ENCODE data around the gene UFSP2.
A peak's percentile ranks its signal among the peaks of the same experiment; 100 is the strongest.

The UFSP2 gene

GRCh38 chr4:185421366-185422124 lies 4.2 kb downstream of the UFSP2 start:
- H3K9ac ChIP-seq (ENCODE audit: low read length), result no peak overlapping the region
- H3K36me3 ChIP-seq (ENCODE audit: control insufficient read depth, insufficient read depth, low read length), result peaks cover 4% of the 10 kb centered on the region
- no peak overlapping the region for H3K4me3 ChIP-seq (ENCODE audit: low read length)
- H3K9me3 ChIP-seq (ENCODE audit: control insufficient read depth, low read length), result no peaks in the 10 kb centered on the region
- H3K4me1 ChIP-seq (ENCODE audit: control insufficient read depth, insufficient read depth, low read length), result peaks cover 11% of the 10 kb centered on the region
- no peaks in the 10 kb centered on the region for H3K27me3 ChIP-seq (ENCODE audit: control insufficient read depth, insufficient read depth, low read length)

DNA sequence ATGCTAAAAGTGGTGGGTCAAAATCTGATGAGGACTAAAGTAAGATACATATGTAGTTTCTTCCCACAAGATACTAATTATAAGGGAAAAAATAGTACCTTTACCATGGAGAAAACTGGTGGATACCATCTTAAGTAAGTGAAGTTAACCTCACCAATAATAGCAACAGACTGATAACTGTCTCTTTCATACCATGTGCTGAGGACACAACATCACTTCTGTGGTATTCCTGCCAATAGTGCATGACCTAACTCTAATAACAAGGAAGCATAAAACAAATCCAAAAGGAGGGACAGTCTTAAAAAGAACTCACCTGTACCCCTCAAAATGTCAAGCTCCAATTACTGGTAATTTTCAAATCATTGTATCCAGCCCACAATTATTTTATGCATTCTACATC lies 8.8 kb downstream of the UFSP2 start:
- no peak overlapping the region for H3K4me3 ChIP-seq (ENCODE audit: low read length)
- no peaks in the 10 kb centered on the region for H3K27me3 ChIP-seq (ENCODE audit: control insufficient read depth, insufficient read depth, low read length)
- no peaks in the 10 kb centered on the region for H3K9me3 ChIP-seq (ENCODE audit: control insufficient read depth, low read length)
- H3K4me1 ChIP-seq (ENCODE audit: control insufficient read depth, insufficient read depth, low read length), result no peaks in the 10 kb centered on the region
- no peak overlapping the region for H3K9ac ChIP-seq (ENCODE audit: low read length)
- peaks cover 4% of the 10 kb centered on the region for H3K36me3 ChIP-seq (ENCODE audit: control insufficient read depth, insufficient read depth, low read length)

DNA sequence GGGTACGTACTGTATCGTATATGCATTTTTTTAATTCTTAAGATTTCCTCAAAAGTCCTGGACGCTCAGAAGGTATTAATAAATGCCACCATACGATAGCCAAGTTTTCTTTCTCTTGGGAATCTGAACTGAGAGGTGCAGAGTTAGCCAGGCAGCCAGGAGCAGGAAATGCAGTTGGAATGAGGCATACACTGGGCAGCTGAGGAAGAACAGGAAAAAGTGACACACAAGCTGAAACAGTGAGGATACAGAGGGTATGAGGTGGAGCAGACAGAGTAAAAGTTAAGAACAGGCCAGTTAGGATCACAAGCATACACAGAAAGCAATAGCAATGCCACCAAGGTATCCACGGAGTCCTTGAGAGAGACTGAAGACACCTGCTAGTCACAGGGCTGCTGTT lies 13.4 kb downstream of the UFSP2 start:
- H3K36me3 ChIP-seq (ENCODE audit: control insufficient read depth, insufficient read depth, low read length), result peaks cover 4% of the 10 kb centered on the region
- H3K4me1 ChIP-seq (ENCODE audit: control insufficient read depth, insufficient read depth, low read length), result no peaks in the 10 kb centered on the region
- no peak overlapping the region for H3K9ac ChIP-seq (ENCODE audit: low read length)
- H3K4me3 ChIP-seq (ENCODE audit: low read length), result no peak overlapping the region
- H3K27me3 ChIP-seq (ENCODE audit: control insufficient read depth, insufficient read depth, low read length), result no peaks in the 10 kb centered on the region
- H3K9me3 ChIP-seq (ENCODE audit: control insufficient read depth, low read length), result no peaks in the 10 kb centered on the region

DNA sequence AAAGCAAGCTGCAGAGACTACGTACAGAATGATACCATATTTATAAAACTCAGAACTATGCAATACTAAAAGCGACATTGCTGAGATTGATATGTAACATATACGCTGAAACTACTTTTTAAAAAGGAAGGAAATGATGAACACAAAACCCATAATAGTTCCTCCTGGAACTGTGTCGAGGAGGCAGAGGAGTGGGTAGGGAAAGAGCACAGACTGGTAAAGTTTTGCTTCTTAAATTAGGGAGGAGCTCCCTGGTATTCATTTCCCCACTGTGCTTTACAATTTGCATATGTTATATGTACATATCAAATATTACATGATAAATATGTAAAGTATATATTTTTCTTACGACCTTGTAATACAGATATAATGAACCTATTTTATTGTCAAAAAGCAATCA lies 13.9 kb downstream of the UFSP2 start:
- Histone ChIP-seq H3K9me3 (ENCODE audit: control insufficient read depth, low read length) (no peaks in the 10 kb centered on the region), H3K4me3 (ENCODE audit: low read length) (no peak overlapping the region), H3K9ac (ENCODE audit: low read length) (no peak overlapping the region), H3K4me1 (ENCODE audit: control insufficient read depth, insufficient read depth, low read length) (no peaks in the 10 kb centered on the region), H3K27me3 (ENCODE audit: control insufficient read depth, insufficient read depth, low read length) (no peaks in the 10 kb centered on the region), H3K36me3 (ENCODE audit: control insufficient read depth, insufficient read depth, low read length) (peaks cover 2% of the 10 kb centered on the region)

- no peak overlapping the region for H3K4me3 ChIP-seq (ENCODE audit: low read length)
- no peaks in the 10 kb centered on the region for H3K9me3 ChIP-seq (ENCODE audit: control insufficient read depth, low read length)
- H3K4me1 ChIP-seq (ENCODE audit: control insufficient read depth, insufficient read depth, low read length), result no peaks in the 10 kb centered on the region
- no peak overlapping the region for H3K9ac ChIP-seq (ENCODE audit: low read length)
- no peaks in the 10 kb centered on the region for H3K36me3 ChIP-seq (ENCODE audit: control insufficient read depth, insufficient read depth, low read length)
- no peaks in the 10 kb centered on the region for H3K27me3 ChIP-seq (ENCODE audit: control insufficient read depth, insufficient read depth, low read length)
These were observed 17.3 kb downstream of the UFSP2 start for GRCh38 chr4:185408432-185408831.

DNA sequence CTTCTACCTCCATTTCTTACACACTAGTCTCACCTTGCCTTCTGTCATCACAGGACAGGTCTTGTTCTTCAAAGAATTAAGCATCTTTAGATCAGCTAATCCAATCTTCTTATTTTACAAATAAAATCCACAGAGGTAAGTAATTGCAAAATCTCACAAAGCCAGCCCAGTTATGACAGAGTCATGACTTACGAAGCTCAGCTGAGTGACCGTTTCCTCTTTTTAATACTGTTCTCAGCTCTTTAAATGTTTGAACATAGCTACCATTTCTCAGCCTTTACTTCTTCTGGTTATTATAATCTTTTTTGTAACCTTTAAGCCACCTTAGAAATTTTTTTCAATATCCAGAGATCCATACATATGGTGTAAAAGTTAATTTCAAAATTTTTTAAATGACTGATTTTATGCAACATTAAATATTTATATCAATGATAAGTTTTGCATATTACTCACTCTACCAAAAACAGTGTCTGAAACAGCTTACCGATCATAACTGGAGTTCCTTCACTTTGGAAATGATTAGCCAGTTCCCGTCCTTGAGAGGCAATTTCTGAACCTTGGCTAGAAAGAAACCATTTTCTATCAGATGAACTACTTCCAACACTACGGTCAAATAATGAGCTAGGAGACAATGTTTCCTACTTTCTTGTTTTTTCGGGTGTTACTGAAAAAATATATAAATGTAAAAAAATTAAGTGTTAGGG lies 20.3 kb downstream of the UFSP2 start:
- H3K4me3 ChIP-seq (ENCODE audit: low read length), result no peak overlapping the region
- H3K36me3 ChIP-seq (ENCODE audit: control insufficient read depth, insufficient read depth, low read length), result no peaks in the 10 kb centered on the region

GRCh38 chr4:185404031-185404430 lies 21.7 kb downstream of the UFSP2 start:
- H3K36me3 ChIP-seq (ENCODE audit: control insufficient read depth, insufficient read depth, low read length), result no peaks in the 10 kb centered on the region
- no peaks in the 10 kb centered on the region for H3K27me3 ChIP-seq (ENCODE audit: control insufficient read depth, insufficient read depth, low read length)

More for the DNA sequence above, 20.3 kb downstream of the UFSP2 start:
- no peaks in the 10 kb centered on the region for H3K27me3 ChIP-seq (ENCODE audit: control insufficient read depth, insufficient read depth, low read length)
- H3K4me1 ChIP-seq (ENCODE audit: control insufficient read depth, insufficient read depth, low read length), result no peaks in the 10 kb centered on the region
- H3K9me3 ChIP-seq (ENCODE audit: control insufficient read depth, low read length), result no peaks in the 10 kb centered on the region
- H3K9ac ChIP-seq (ENCODE audit: low read length), result no peak overlapping the region

GRCh38 chr4:185399466-185399865 lies 26.3 kb downstream of the UFSP2 start:
- Histone ChIP-seq H3K9me3 (ENCODE audit: control insufficient read depth, low read length) (no peaks in the 10 kb centered on the region), H3K36me3 (ENCODE audit: control insufficient read depth, insufficient read depth, low read length) (no peaks in the 10 kb centered on the region), H3K27me3 (ENCODE audit: control insufficient read depth, insufficient read depth, low read length) (no peaks in the 10 kb centered on the region), H3K4me3 (ENCODE audit: low read length) (no peak overlapping the region), H3K4me1 (ENCODE audit: control insufficient read depth, insufficient read depth, low read length) (peaks cover 18% of the 10 kb centered on the region), H3K9ac (ENCODE audit: low read length) (peak overlapping the region; percentile 9)

More at GRCh38 chr4:185404031-185404430, 21.7 kb downstream of the UFSP2 start:
- Histone ChIP-seq H3K9me3 (ENCODE audit: control insufficient read depth, low read length) (no peaks in the 10 kb centered on the region), H3K4me1 (ENCODE audit: control insufficient read depth, insufficient read depth, low read length) (peaks cover 7% of the 10 kb centered on the region), H3K4me3 (ENCODE audit: low read length) (no peak overlapping the region), H3K9ac (ENCODE audit: low read length) (no peak overlapping the region)

GRCh38 chr4:185398618-185399017 lies 27.1 kb downstream of the UFSP2 start:
- H3K4me1 ChIP-seq (ENCODE audit: control insufficient read depth, insufficient read depth, low read length), result peaks cover 18% of the 10 kb centered on the region
- H3K27me3 ChIP-seq (ENCODE audit: control insufficient read depth, insufficient read depth, low read length), result no peaks in the 10 kb centered on the region
- no peak overlapping the region for H3K4me3 ChIP-seq (ENCODE audit: low read length)
- no peaks in the 10 kb centered on the region for H3K36me3 ChIP-seq (ENCODE audit: control insufficient read depth, insufficient read depth, low read length)
- no peaks in the 10 kb centered on the region for H3K9me3 ChIP-seq (ENCODE audit: control insufficient read depth, low read length)
- H3K9ac ChIP-seq (ENCODE audit: low read length), result no peak overlapping the region

DNA sequence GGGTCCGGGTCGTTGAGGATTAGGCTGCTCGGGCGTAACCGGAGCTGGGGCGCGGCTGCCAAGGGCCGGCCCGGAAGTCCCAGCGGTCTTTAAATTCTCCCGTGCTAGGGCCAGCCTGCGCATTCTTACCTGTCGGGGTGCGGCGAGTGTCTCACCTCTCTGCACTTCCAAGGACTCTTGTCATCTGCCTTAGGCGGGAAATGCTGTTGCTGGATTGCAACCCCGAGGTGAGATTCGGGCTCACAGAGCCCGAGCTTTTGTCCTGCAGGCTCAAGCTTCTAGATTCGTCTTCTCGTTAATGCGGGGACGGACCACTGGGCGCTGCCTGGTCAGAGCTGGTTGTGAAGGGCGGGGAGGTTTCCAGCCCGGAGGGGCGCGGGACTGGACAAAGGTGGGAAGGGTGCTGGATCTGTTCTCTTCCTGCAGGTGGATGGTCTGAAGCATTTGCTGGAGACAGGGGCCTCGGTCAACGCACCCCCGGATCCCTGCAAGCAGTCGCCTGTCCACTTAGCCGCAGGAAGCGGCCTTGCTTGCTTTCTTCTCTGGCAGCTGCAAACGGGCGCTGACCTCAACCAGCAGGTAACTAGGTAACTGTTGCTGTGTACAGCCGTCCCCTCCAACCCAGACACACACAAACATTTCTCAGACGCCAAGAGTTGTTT lies 28.9 kb downstream of the UFSP2 start, which contains the start of gene ANKRD37:
ANKRD37 (plus strand) TSS at position 118 of the 662 bp plus-strand sequence; CDS start at position 201, 83 bp downstream.
- Histone ChIP-seq H3K9me3 (ENCODE audit: control insufficient read depth, low read length) (no peaks in the 10 kb centered on the region), H3K4me3 (ENCODE audit: low read length) (peak within 1 kb of the TSS; percentile 95), H3K36me3 (ENCODE audit: control insufficient read depth, insufficient read depth, low read length) (no peaks in the 10 kb centered on the region), H3K27me3 (ENCODE audit: control insufficient read depth, insufficient read depth, low read length) (no peaks in the 10 kb centered on the region), H3K4me1 (ENCODE audit: control insufficient read depth, insufficient read depth, low read length) (peaks cover 18% of the 10 kb centered on the region), H3K9ac (ENCODE audit: low read length) (peak within 1 kb of the TSS; percentile 92)

DNA sequence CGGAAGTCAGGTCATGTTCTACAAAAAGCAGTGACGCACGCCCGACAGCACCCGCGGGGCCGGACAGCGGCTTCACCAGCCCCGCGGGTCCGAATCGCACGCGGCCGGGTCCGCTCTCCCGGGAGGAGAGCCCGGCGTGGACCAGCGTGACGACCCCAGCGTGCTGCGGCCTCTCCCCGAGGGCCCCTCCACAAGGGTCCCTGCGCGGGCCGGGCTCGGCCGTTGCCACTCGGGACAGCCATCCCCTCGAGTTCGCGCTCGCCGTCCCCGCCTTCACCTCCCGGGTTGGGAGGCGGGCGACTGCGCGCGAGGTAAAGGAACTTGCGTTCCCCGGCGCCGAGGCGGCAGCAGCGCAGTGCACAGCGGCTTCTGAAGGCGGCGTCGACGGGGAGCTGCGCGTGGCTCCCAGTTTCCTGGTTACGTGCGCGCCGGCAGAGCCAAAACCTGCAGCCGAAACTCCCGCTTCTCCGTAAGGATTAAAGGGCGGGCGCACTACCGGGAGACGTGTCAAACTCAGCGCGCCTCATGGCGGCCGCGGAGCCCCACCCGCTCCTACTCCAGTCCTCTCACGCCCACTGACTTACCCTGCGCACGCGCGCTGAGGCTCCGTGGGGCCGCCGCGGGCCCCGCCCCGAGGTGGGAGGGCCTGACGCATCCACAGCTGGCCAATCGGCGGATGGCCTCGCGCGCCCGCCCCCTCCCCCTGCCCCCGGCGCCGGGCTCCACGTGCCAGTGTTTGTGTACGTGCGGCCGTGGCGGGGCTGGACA lies 29.6 kb downstream of the UFSP2 start:
- no peaks in the 10 kb centered on the region for H3K27me3 ChIP-seq (ENCODE audit: control insufficient read depth, insufficient read depth, low read length)
- no peaks in the 10 kb centered on the region for H3K9me3 ChIP-seq (ENCODE audit: control insufficient read depth, low read length)
- peaks cover 18% of the 10 kb centered on the region for H3K4me1 ChIP-seq (ENCODE audit: control insufficient read depth, insufficient read depth, low read length)

More for the DNA sequence above, 29.6 kb downstream of the UFSP2 start:
- peak overlapping the region; percentile 92 for H3K9ac ChIP-seq (ENCODE audit: low read length)
- peak overlapping the region; percentile 95 for H3K4me3 ChIP-seq (ENCODE audit: low read length)
- H3K36me3 ChIP-seq (ENCODE audit: control insufficient read depth, insufficient read depth, low read length), result no peaks in the 10 kb centered on the region
